ENCODE results near the gene FGD1. TPM values are rescaled to one million over a fixed set of nuclear protein-coding genes. Genes with fewer than 3 reads are reported as not detected.
A peak's percentile ranks its signal among the peaks of the same experiment; 100 is the strongest.

FGD1 gene
- total RNA-seq, 1 donor from 2014 or later: 15.6 TPM

GRCh38 chrX:54529552-54530356 lies 33.7 kb upstream of the FGD1 start, which contains the start of gene GNL3L:
Gene GNL3L (plus strand): TSS chrX:54530219. CDS start chrX:54532567, 2,348 bp downstream.
- peaks cover 12% of the 10 kb centered on the region for H3K27me3 Mint-ChIP-seq (ENCODE audit: unreplicated experiment)
- H3K9me3 Mint-ChIP-seq (ENCODE audit: unreplicated experiment): no peaks in the 10 kb centered on the region
- DNase-seq (ENCODE audit: low spot score): peak; percentile 70
- H3K27ac Mint-ChIP-seq (ENCODE audit: unreplicated experiment): peak within 1 kb of the TSS; percentile 98
- H3K4me1 Mint-ChIP-seq (ENCODE audit: unreplicated experiment): peaks cover 21% of the 10 kb centered on the region
- peak within 1 kb of the TSS; percentile 93 for H3K4me3 Mint-ChIP-seq (ENCODE audit: unreplicated experiment)
- peaks cover 3% of the 10 kb centered on the region for H3K36me3 Mint-ChIP-seq (ENCODE audit: low read depth, unreplicated experiment)
- TF ChIP-seq, protein P1, sequence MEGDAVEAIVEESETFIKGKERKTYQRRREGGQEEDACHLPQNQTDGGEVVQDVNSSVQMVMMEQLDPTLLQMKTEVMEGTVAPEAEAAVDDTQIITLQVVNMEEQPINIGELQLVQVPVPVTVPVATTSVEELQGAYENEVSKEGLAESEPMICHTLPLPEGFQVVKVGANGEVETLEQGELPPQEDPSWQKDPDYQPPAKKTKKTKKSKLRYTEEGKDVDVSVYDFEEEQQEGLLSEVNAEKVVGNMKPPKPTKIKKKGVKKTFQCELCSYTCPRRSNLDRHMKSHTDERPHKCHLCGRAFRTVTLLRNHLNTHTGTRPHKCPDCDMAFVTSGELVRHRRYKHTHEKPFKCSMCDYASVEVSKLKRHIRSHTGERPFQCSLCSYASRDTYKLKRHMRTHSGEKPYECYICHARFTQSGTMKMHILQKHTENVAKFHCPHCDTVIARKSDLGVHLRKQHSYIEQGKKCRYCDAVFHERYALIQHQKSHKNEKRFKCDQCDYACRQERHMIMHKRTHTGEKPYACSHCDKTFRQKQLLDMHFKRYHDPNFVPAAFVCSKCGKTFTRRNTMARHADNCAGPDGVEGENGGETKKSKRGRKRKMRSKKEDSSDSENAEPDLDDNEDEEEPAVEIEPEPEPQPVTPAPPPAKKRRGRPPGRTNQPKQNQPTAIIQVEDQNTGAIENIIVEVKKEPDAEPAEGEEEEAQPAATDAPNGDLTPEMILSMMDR (IDR thresholded peaks at IDR 0.05; ENCODE audit: unreplicated experiment): no peak

DNA sequence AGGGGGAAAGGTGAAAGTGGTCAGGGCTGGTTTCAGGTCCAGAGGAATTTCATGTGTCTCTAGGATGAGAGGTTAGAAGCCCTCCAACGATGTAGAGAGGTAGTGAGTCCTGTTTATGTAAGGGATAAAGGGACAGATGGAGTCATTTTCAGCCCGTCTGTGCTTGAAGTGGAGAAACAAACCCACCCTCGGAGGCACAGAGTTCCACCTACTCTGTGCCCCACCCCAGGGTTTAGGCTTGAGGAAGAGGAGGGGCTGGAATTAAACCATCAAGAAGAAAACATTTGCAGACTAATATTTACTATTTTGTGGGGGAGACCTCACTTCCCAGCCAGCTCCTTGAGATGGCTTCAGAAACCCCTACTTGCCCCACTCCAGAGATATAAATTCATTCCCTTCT lies 33.1 kb upstream of the FGD1 start:
- H3K27me3 Mint-ChIP-seq (ENCODE audit: unreplicated experiment): peaks cover 12% of the 10 kb centered on the region
- H3K27ac Mint-ChIP-seq (ENCODE audit: unreplicated experiment): peak overlapping the region; percentile 98
- peaks cover 3% of the 10 kb centered on the region for H3K36me3 Mint-ChIP-seq (ENCODE audit: low read depth, unreplicated experiment)
- H3K4me1 Mint-ChIP-seq (ENCODE audit: unreplicated experiment): peaks cover 21% of the 10 kb centered on the region
- no peak for DNase-seq (ENCODE audit: low spot score)
- no peaks in the 10 kb centered on the region for H3K9me3 Mint-ChIP-seq (ENCODE audit: unreplicated experiment)
- TF ChIP-seq, protein P1 (IDR thresholded peaks at IDR 0.05; ENCODE audit: unreplicated experiment): no peak
- H3K4me3 Mint-ChIP-seq (ENCODE audit: unreplicated experiment): peak overlapping the region; percentile 93

- H3K4me1 Mint-ChIP-seq (ENCODE audit: unreplicated experiment): peaks cover 5% of the 10 kb centered on the region
- H3K9me3 Mint-ChIP-seq (ENCODE audit: unreplicated experiment): no peaks in the 10 kb centered on the region
- H3K27me3 Mint-ChIP-seq (ENCODE audit: unreplicated experiment): peaks cover 3% of the 10 kb centered on the region
- H3K27ac Mint-ChIP-seq (ENCODE audit: unreplicated experiment): peak overlapping the region; percentile 77
- H3K36me3 Mint-ChIP-seq (ENCODE audit: low read depth, unreplicated experiment): no peaks in the 10 kb centered on the region
- DNase-seq (ENCODE audit: low spot score): no peak
- no peak overlapping the region for H3K4me3 Mint-ChIP-seq (ENCODE audit: unreplicated experiment)
- TF ChIP-seq, protein P1 (IDR thresholded peaks at IDR 0.05; ENCODE audit: unreplicated experiment): no peak
These were observed 13.4 kb upstream of the FGD1 start for GRCh38 chrX:54509400-54509799.

- no peak for DNase-seq (ENCODE audit: low spot score)
- Mint-ChIP-seq H3K9me3 (ENCODE audit: unreplicated experiment) (no peaks in the 10 kb centered on the region), H3K4me1 (ENCODE audit: unreplicated experiment) (peaks cover 8% of the 10 kb centered on the region), H3K27ac (ENCODE audit: unreplicated experiment) (peak overlapping the region; percentile 19), H3K36me3 (ENCODE audit: low read depth, unreplicated experiment) (no peaks in the 10 kb centered on the region), H3K27me3 (ENCODE audit: unreplicated experiment) (peaks cover 4% of the 10 kb centered on the region), H3K4me3 (ENCODE audit: unreplicated experiment) (peak overlapping the region; percentile 79)
- TF ChIP-seq, protein P1 (IDR thresholded peaks at IDR 0.05; ENCODE audit: unreplicated experiment): no peak
These were observed 902 bp upstream of the FGD1 start for GRCh38 chrX:54496936-54497335.

DNA sequence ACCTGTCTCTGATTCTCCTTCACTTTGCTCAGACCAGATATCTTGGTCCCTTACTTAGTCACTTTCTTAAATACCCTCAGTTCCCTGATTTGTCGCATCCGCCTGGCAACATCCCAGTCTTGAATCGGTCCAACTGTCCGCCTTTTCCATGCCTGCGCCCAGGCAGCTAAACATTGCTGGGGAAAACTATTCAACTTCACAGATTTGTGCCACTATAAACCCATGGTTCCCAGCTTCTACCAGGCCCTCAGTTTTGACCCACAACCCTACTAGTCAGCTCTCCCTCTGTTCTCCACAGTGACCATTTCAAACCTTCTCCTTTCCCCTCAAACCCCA lies 451 bp upstream of the FGD1 start:
- peaks cover 8% of the 10 kb centered on the region for H3K4me1 Mint-ChIP-seq (ENCODE audit: unreplicated experiment)
- peaks cover 4% of the 10 kb centered on the region for H3K27me3 Mint-ChIP-seq (ENCODE audit: unreplicated experiment)
- H3K36me3 Mint-ChIP-seq (ENCODE audit: low read depth, unreplicated experiment): no peaks in the 10 kb centered on the region
- peak overlapping the region; percentile 36 for H3K27ac Mint-ChIP-seq (ENCODE audit: unreplicated experiment)
- TF ChIP-seq, protein P1 (IDR thresholded peaks at IDR 0.05; ENCODE audit: unreplicated experiment): no peak
- DNase-seq (ENCODE audit: low spot score): no peak
- H3K9me3 Mint-ChIP-seq (ENCODE audit: unreplicated experiment): no peaks in the 10 kb centered on the region
- peak overlapping the region; percentile 79 for H3K4me3 Mint-ChIP-seq (ENCODE audit: unreplicated experiment)

Data from endothelial cell (in vitro differentiated cells).